ENCODE data around the gene PPP1R3D.

The PPP1R3D gene, protein sequence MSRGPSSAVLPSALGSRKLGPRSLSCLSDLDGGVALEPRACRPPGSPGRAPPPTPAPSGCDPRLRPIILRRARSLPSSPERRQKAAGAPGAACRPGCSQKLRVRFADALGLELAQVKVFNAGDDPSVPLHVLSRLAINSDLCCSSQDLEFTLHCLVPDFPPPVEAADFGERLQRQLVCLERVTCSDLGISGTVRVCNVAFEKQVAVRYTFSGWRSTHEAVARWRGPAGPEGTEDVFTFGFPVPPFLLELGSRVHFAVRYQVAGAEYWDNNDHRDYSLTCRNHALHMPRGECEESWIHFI

DNA sequence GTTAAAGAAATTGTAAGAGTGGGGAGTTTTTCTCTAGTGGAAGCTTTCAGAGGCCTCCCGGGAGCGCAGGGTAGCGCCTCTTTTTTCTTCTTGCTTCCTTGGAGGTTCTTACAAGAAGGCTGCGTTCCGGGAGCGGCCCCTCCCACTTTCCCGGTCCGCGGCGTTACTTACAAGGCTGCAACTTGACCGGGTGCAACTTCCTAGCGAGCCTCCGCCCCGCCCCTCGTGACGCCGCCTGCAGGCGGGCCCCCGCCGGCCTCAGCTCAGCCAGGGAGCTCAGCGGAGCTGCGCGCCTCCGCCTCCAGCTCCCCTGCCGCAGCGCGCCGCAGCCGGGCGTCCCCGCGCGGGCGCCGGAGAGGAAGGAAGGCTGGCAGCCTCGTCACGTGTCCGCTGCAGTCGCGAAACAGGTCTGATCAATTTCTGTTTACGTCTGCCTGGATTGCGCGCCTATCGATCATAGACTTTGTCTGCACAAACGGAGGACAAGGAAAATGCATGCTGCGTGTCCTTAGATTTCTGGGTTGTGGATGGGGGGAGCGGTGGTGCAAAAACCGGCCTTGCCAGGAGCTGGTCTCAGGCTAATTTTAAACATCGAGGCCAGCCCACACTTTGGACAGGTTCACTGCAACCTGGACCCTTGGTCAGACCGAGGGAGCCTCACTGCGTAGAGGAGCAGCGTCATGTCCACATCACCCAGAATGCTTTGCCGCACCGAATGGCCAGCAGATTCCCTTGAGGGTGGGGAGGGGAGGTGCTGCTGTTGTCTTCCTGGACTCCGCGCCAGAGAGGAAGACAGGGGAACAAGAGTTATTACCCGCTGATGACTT lies at the start of gene PPP1R3D, which contains the start of gene FAM217B:
TSS of gene PPP1R3D (minus strand) at position 177 of the 827 bp plus-strand sequence. CDS start 374 bp downstream, outside the sequence.
TSS of gene FAM217B (plus strand) at position 261 of the 827 bp plus-strand sequence. CDS start 3,555 bp downstream, outside the sequence.
- peak; percentile 93 for DNase-seq (ENCODE audit: extremely low read depth, low read depth)
- TF ChIP-seq, protein P1, sequence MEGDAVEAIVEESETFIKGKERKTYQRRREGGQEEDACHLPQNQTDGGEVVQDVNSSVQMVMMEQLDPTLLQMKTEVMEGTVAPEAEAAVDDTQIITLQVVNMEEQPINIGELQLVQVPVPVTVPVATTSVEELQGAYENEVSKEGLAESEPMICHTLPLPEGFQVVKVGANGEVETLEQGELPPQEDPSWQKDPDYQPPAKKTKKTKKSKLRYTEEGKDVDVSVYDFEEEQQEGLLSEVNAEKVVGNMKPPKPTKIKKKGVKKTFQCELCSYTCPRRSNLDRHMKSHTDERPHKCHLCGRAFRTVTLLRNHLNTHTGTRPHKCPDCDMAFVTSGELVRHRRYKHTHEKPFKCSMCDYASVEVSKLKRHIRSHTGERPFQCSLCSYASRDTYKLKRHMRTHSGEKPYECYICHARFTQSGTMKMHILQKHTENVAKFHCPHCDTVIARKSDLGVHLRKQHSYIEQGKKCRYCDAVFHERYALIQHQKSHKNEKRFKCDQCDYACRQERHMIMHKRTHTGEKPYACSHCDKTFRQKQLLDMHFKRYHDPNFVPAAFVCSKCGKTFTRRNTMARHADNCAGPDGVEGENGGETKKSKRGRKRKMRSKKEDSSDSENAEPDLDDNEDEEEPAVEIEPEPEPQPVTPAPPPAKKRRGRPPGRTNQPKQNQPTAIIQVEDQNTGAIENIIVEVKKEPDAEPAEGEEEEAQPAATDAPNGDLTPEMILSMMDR (IDR thresholded peaks at IDR 0.05; ENCODE audit: low read depth, low read length), result no peak

DNA sequence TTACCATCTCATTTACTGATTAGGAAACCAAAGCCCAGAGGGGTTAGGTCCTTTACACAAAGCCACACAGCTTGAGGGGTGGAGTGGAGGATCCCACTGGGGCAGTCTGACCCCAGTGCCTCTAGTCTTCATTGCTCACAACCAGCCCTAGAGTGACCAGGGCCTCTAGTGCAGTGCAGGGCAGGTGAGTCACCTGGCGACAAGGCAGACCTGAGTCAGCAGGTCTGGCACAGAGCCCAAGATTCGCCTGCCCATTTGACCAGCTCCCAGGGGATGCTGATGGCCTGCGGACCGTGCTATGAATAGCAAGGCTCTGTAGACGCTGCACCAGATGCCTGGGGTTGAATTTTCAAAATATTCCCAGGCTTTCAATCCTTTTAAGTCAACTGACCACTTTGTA lies 48.0 kb upstream of the PPP1R3D start:
- TF ChIP-seq, protein P1 (IDR thresholded peaks at IDR 0.05; ENCODE audit: low read depth, low read length), result no peak

DNA sequence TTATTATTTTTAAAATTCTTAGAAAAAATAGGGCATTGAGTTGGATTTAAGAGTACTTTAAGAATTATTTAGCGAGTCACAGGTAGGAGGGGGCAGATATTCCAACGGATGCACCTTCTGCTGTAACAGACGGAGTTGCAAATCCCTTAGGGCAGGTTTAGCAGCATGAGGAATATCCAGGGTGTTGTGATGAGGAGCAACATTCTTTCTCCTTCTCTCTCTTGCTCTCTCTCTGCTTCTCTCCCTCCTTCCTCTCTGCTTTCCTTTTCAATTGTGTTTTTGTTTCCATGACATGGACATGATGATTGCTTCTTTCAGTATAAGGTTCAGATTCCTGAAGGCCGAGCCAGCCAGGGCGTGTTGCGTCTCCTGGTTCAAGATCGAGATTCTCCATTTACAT lies 47.0 kb upstream of the PPP1R3D start:
- TF ChIP-seq, protein P1 (IDR thresholded peaks at IDR 0.05; ENCODE audit: low read depth, low read length), result no peak
- no peak for DNase-seq (ENCODE audit: extremely low read depth, low read depth)

More for the DNA sequence above, 48.0 kb upstream of the PPP1R3D start:
- DNase-seq (ENCODE audit: extremely low read depth, low read depth), result no peak

DNA sequence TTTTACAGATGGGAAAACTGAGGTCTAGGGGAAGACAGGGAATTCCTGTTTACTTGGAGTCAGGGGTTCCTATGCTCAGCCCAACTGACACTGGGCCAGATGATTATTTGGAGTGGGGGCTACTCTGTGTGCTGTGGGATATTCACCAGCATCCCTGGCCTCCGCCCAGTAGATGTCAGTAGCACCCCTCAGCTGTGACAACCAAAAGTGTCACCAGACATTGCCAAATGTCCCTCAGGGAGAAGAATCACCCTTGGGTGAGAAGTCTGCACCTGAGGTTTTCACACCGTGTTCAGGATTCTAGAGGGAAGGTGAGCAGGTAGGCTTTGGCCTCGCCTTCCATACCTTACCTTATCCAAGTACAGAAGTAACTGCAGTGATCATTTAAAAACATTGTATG lies 45.8 kb upstream of the PPP1R3D start:
- TF ChIP-seq, protein P1 (IDR thresholded peaks at IDR 0.05; ENCODE audit: low read depth, low read length), result no peak
- no peak for DNase-seq (ENCODE audit: extremely low read depth, low read depth)

DNA sequence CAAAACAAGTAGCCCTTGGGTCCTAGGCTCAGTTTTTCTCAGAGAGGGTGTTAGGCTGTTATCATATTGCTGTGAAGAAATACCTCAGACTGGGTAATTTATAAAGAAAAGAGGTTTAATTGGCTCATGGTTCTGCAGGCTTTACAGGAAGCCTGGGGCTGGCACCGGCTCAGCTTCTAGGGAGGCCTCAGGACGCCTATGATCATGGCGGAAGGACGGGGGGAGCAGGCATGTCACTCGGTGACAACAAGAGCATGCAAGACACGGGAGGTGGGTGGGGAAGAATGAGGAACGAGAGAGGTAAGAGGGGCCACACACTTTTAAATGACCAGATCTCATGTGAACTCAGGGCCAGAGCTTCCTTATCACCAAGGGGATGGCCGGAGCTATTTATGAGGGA lies 45.1 kb upstream of the PPP1R3D start:
- TF ChIP-seq, protein P1 (IDR thresholded peaks at IDR 0.05; ENCODE audit: low read depth, low read length), result no peak
- no peak for DNase-seq (ENCODE audit: extremely low read depth, low read depth)

DNA sequence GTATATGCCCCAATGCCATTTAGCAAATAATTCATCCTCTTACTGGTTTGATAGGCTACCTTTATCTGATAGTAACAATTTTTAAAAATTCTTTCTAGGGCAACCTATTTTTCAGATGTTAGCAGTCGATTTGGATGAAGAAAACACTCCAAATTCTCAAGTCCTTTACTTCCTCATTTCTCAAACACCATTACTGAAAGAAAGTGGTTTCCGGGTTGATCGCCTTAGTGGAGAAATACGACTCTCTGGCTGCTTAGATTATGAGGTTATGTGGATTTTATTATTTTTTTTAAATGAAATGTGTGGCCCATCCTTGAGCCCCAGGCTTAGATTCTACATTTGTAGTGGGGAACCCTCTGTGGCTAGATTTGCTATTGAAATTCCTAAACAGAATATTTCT lies 44.4 kb upstream of the PPP1R3D start:
- TF ChIP-seq, protein P1 (IDR thresholded peaks at IDR 0.05; ENCODE audit: low read depth, low read length), result no peak
- no peak for DNase-seq (ENCODE audit: extremely low read depth, low read depth)

DNA sequence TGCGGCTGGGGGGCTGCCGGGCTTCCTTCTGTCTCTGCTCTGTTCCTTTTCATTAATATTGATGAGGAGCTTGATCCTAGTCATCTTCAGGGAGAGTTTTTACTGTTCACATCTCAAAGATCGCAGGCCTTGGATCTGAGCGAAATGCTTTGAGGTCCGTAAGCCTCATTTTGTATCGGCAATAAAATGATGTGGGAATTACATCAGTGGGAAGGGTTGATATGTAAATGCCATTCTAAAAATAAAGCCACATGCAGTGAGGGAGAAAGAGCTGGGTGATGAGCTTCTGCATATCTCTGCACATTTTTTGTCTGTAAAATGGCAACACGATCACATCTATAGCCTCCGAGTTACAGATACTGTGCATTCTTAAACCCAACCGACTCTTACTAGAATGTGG lies 43.0 kb upstream of the PPP1R3D start:
- TF ChIP-seq, protein P1 (IDR thresholded peaks at IDR 0.05; ENCODE audit: low read depth, low read length), result no peak
- DNase-seq (ENCODE audit: extremely low read depth, low read depth), result no peak

All from AG09319 (cell line).